Caco-2 (cell line): ENCODE results near the gene UNK. TPM values are rescaled to one million over a fixed set of nuclear protein-coding genes. Genes with fewer than 3 reads are reported as not detected.

Experiments
- BruUV-seq: library from RNA; stranded (reverse); fragments of 400-500 nt; replicated peaks from 2 replicates; lab custom pipeline; 2021; lab: Mats Ljungman, UMichigan
- CTCF ChIA-PET: fragments of 300-600 bp; sonication (Branson Sonifier 250); formaldehyde crosslinking; loops from one replicate; lab custom pipeline; 2022; ENCODE audit warnings: antibody characterized with exemption; lab: Charles Lee
- POLR2A ChIA-PET: fragments of 300-600 bp; sonication (Branson Sonifier 250); formaldehyde crosslinking; loops from one replicate; lab custom pipeline; 2022; ENCODE audit warnings: antibody characterized with exemption; lab: Charles Lee
- DNase-seq, 2 experiments: peaks; one replicate each; pipeline versions ENCODE4 v3.0.0 to v3.0.0-alpha.2; 2020 to 2022
- H3K27me3 ChIP-seq: replicated peaks from 2 replicates; pipeline ENCODE4 v1.6.0; 2011; ENCODE audit warnings: low read length; ENCODE audit not compliant: control insufficient read depth, insufficient read depth
- H3K36me3 ChIP-seq: 2 replicates; pipeline ENCODE4 v1.5.1; 2011; ENCODE audit warnings: low read length; ENCODE audit not compliant: control insufficient read depth, insufficient read depth
- H3K4me1 ChIP-seq: fragments of 250-450 bp; sonication (Bioruptor Pico); 2 replicates; pipeline ENCODE4 v1.5.1; 2020; ENCODE audit warnings: mild to moderate bottlenecking
- H3K4me3 ChIP-seq: 2 replicates; pipeline ENCODE4 v1.5.1; 2011; ENCODE audit warnings: low read depth, mild to moderate bottlenecking, control low read depth, low read length
- H3K9me3 ChIP-seq: fragments of 250-450 bp; sonication (Bioruptor Pico); 2 replicates; pipeline ENCODE4 v1.5.1; 2020; ENCODE audit warnings: mild to moderate bottlenecking, moderate library complexity
- H3K27ac Mint-ChIP-seq: one replicate; pipeline ENCODE4 v1.8.0; 2022; ENCODE audit warnings: mixed read lengths; ENCODE audit not compliant: unreplicated experiment
- H3K27me3 Mint-ChIP-seq: one replicate; pipeline ENCODE4 v1.8.0; 2022; ENCODE audit warnings: mixed read lengths; ENCODE audit not compliant: insufficient read depth, unreplicated experiment
- H3K36me3 Mint-ChIP-seq: one replicate; pipeline ENCODE4 v1.8.0; 2022; ENCODE audit warnings: mild to moderate bottlenecking, mixed read lengths; ENCODE audit not compliant: insufficient read depth, unreplicated experiment
- H3K4me1 Mint-ChIP-seq: one replicate; pipeline ENCODE4 v1.8.0; 2022; ENCODE audit warnings: low read depth, mixed read lengths; ENCODE audit not compliant: unreplicated experiment
- H3K4me3 Mint-ChIP-seq: one replicate; pipeline ENCODE4 v1.8.0; 2022; ENCODE audit warnings: mild to moderate bottlenecking, moderate library complexity, mixed read lengths; ENCODE audit not compliant: unreplicated experiment
- H3K9me3 Mint-ChIP-seq: one replicate; pipeline ENCODE4 v1.8.0; 2022; ENCODE audit warnings: mixed read lengths; ENCODE audit not compliant: unreplicated experiment
- CTCF ChIP-seq, 2 experiments: fragments of 200-600 bp in 1 of 2; IDR thresholded peaks; 1 replicate in 1 of 2; 2 replicates in 1 of 2; pipeline versions ENCODE4 v1.5.1 to v1.8.0; 2011 to 2022; ENCODE audit warnings: antibody characterized with exemption in 1 of 2, control low read depth in 1 of 2, inconsistent platforms in 1 of 2, low read depth in 1 of 2, low read length in 1 of 2, mild to moderate bottlenecking in 1 of 2, moderate library complexity in 1 of 2; ENCODE audit not compliant: insufficient read depth in 1 of 2, severe bottlenecking in 1 of 2, unreplicated experiment in 1 of 2
- intact Hi-C: fragments of 100-400 bp; cut with micrococcal nuclease; formaldehyde crosslinking; loops from one replicate; pipeline ENCODE4 v1.10.0; 2022; ENCODE audit not compliant: unreplicated experiment
- total RNA-seq: library from RNA; stranded (reverse); gene quantifications from 2 replicates; pipeline ENCODE4 v1.2.3, GENCODE V29; 2022

Gene UNK
- total RNA-seq, 1 experiment from 2014 or later: 33.3 TPM

- POLR2A ChIA-PET: no interaction called here
- Mint-ChIP-seq H3K4me1 (no peaks in the 10 kb centered on the region), H3K4me3 (no peak overlapping the region), H3K36me3 (peaks cover 6% of the 10 kb centered on the region), H3K9me3 (no peaks in the 10 kb centered on the region), H3K27ac (no peak overlapping the region), H3K27me3 (no peaks in the 10 kb centered on the region)
- no TSS peak for BruUV-seq
- Histone ChIP-seq H3K36me3 (no peaks in the 10 kb centered on the region), H3K9me3 (no peaks in the 10 kb centered on the region), H3K27me3 (no peaks in the 10 kb centered on the region), H3K4me1 (no peaks in the 10 kb centered on the region), H3K4me3 (no peak overlapping the region)
- TF ChIP-seq CTCF (IDR thresholded peaks at IDR 0.05; ENCODE audit: insufficient read depth in 1 of 2, low read depth in 1 of 2, low read length in 1 of 2, severe bottlenecking in 1 of 2, unreplicated experiment in 1 of 2): no peak
- CTCF ChIA-PET: interaction anchor here (0.6 kb wide), 2 partner anchors 24 to 57 kb away, joined by 3 to 5 read pairs; no protein-coding TSS in a partner anchor
- intact Hi-C loops: no loop called here
- no peak for DNase-seq
Observed at GRCh38 chr17:75742337-75742736, 42.3 kb upstream of the UNK start.

- TF ChIP-seq CTCF (IDR thresholded peaks at IDR 0.05; ENCODE audit: insufficient read depth in 1 of 2, low read depth in 1 of 2, low read length in 1 of 2, severe bottlenecking in 1 of 2, unreplicated experiment in 1 of 2): no peak
- intact Hi-C loops: no loop called here
- no peaks in the 10 kb centered on the region for H3K4me1 Mint-ChIP-seq
- ChIA-PET CTCF (interaction anchor here (0.7 kb wide), 2 partner anchors 385 to 438 kb away, joined by 6 to 8 read pairs; no protein-coding TSS in a partner anchor), POLR2A (interaction anchor here (1.0 kb wide), 1 partner anchor 23 kb away, joined by 16 read pairs; the partner anchor contains the start of gene ITGB4)
- no peak overlapping the region for H3K27ac Mint-ChIP-seq
- no peak overlapping the region for H3K4me3 ChIP-seq
- H3K36me3 Mint-ChIP-seq: peaks cover 19% of the 10 kb centered on the region
- no peaks in the 10 kb centered on the region for H3K27me3 Mint-ChIP-seq
- BruUV-seq: no TSS peak
- no peak overlapping the region for H3K4me3 Mint-ChIP-seq
- no peaks in the 10 kb centered on the region for H3K4me1 ChIP-seq
- H3K9me3 ChIP-seq: no peaks in the 10 kb centered on the region
- no peak for DNase-seq
- H3K36me3 ChIP-seq: no peaks in the 10 kb centered on the region
- no peaks in the 10 kb centered on the region for H3K9me3 Mint-ChIP-seq
- H3K27me3 ChIP-seq: no peaks in the 10 kb centered on the region
Observed at GRCh38 chr17:75743625-75744206, 40.9 kb upstream of the UNK start.

GRCh38 chr17:75748706-75749105, 35.9 kb upstream of the UNK start:
- Histone ChIP-seq H3K9me3 (no peaks in the 10 kb centered on the region), H3K36me3 (no peaks in the 10 kb centered on the region), H3K4me1 (no peaks in the 10 kb centered on the region), H3K27me3 (no peaks in the 10 kb centered on the region), H3K4me3 (no peak overlapping the region)
- Mint-ChIP-seq H3K4me3 (no peak overlapping the region), H3K9me3 (no peaks in the 10 kb centered on the region), H3K36me3 (peaks cover 22% of the 10 kb centered on the region), H3K27me3 (no peaks in the 10 kb centered on the region), H3K4me1 (no peaks in the 10 kb centered on the region), H3K27ac (no peak overlapping the region)
- ChIA-PET POLR2A (interaction anchor here (0.8 kb wide), 1 partner anchor 65 kb away, joined by 3 read pairs; no protein-coding TSS in a partner anchor), CTCF (interaction anchor here (0.6 to 5.3 kb wide), 15 partner anchors 11 to 516 kb away, joined by 3 to 100 read pairs (median 8); partner anchors contain the start of genes GALK1, ITGB4 and SMIM5)
- BruUV-seq: no TSS peak
- TF ChIP-seq CTCF (IDR thresholded peaks at IDR 0.05; ENCODE audit: insufficient read depth in 1 of 2, low read depth in 1 of 2, low read length in 1 of 2, severe bottlenecking in 1 of 2, unreplicated experiment in 1 of 2): no peak
- no peak for DNase-seq
- intact Hi-C loops: loop anchor here (1.0 kb wide), 2 partner anchors 73 to 115 kb away; partner anchors contain the start of gene SMIM5
